OCI-M1 (cell line): ENCODE results near the gene KLHL35.

Experiments
- DNase-seq: peaks from one replicate; lab custom pipeline; 2025; lab: John Stamatoyannopoulos, UW

Gene KLHL35

DNA sequence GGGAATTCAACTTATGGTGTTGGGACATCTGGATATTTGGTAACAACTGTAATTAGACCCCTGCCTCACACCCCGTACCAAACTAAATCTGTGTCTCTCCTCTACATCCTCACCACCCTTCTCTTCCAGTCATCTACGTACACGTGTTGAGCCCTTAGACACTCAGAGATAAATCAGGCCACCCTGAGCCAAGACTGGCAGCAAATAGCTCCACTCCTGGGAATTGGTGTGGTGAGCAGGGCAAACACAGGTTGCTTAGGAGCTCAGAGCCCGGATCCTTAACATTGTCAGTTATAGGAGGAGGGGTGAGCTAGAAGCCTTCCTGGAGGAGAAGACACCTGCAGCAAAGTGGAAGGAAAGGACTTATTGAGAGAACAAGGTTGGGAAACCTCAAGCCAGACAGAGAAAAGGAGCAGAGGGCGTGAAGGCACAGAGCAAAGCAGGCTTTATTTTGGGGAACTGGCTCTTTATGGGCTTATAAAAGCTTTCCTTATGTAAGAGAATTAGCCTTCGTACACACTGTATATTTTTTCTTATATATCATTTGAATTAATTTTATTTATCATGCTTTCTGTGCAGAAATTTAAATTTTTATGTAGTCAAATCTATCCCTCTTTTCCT lies 36.9 kb upstream of the KLHL35 start:
- no peak for DNase-seq

GRCh38 chr11:75468534-75469340 lies 35.7 kb upstream of the KLHL35 start:
- DNase-seq, result peak; percentile 68

GRCh38 chr11:75467881-75468280 lies 34.9 kb upstream of the KLHL35 start:
- DNase-seq, result no peak

GRCh38 chr11:75467311-75467710 lies 34.3 kb upstream of the KLHL35 start:
- no peak for DNase-seq

DNA sequence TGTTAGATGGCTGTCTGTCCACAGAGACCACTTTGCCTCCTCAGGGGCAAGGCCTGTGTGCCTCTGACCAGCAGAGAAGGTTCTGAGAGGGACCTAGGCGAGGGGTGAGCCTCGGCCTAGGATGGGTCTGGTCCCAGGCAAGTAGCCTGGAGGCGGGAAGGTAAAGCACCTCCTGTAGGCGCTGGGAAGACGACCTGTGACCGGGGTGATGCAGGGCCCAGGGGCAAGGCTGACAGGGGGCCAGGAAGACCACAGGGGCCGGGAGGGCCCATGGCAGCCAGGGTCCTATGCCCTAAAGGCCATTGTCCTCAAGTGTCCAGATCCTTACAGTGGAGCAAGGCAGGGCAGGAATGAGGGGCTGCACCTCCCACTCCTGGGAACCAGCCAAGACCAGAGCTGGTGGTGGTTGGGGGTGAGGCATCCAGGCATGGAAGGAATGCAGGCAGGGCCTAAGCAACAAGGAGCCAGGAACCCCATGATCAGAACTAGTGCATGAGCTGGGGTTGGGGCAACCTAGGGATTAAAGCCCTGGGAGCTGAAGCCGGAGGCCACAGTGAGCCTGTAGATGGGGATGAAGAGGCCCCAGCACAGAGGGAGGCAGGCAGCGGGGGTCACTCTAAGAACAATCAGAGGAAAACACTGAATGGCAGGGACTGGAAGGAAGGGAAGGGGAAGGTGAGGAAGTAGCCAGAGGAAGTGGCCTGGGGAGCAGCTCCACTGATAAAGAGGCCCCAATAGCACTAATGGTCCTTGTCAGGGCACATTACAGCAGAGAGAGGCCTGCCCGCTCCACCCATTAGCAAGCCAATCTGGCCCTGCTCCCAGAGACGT lies 32.9 kb upstream of the KLHL35 start:
- no peak for DNase-seq

GRCh38 chr11:75463106-75463774 lies 30.2 kb upstream of the KLHL35 start:
- DNase-seq, result no peak

- DNase-seq, result no peak
Observed at GRCh38 chr11:75462117-75462653, 29.2 kb upstream of the KLHL35 start.

GRCh38 chr11:75461151-75461550 lies 28.1 kb upstream of the KLHL35 start:
- no peak for DNase-seq

- DNase-seq, result no peak
Observed at GRCh38 chr11:75456596-75457183, 23.7 kb upstream of the KLHL35 start.

DNA sequence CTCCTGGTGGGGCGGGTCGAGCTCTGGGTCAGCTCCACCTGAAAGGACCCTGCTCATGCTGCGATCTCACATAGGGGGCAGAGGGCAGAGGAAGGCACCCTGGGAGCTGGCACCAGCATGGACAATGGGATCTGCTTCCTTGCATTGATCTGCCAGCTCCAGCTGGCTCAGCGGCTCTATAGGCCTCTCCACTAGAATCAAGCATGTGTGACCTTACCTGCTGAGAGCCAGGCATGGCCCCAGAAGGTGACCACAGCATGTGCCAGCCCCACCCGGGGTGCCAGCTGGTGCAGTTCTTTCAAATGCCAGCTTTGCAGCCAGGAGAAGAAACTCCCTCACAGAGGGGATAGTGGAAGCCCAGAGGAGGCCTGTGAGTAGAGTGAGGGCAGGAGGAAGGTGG lies 22.0 kb upstream of the KLHL35 start:
- DNase-seq, result no peak

DNA sequence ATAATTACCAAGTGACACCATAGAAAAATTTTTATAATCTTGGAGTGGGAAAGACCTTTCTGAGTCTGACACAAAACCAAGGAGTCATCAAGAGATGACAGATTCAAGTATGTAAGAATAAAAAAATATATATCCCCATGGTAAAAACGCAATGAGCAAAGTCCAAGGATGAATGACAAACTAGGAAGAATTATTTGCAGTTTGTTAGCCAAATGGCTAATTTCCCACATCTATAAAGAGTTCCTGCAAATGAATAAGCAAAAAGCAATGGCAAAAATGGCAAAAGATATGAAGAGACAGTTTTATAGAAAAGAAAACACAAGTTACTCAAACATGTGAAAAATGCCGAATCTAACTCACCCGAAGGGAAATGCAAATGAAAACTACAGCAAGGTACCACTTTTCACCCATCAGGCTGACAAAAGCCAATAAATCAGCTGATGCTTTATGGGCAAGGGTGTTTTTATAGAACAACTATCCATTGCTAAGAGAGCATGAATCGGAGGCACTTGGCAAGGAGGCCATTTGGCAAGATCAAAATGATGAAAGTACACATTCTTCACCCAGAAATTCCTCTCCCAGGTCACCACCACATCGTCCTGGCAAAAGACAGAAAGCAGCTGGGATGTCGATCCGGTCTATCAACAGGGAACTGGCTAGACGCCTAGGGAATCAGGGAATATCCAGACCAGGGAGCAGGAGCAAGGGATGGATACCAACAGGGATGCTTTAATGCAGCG lies 21.1 kb upstream of the KLHL35 start:
- no peak for DNase-seq

DNA sequence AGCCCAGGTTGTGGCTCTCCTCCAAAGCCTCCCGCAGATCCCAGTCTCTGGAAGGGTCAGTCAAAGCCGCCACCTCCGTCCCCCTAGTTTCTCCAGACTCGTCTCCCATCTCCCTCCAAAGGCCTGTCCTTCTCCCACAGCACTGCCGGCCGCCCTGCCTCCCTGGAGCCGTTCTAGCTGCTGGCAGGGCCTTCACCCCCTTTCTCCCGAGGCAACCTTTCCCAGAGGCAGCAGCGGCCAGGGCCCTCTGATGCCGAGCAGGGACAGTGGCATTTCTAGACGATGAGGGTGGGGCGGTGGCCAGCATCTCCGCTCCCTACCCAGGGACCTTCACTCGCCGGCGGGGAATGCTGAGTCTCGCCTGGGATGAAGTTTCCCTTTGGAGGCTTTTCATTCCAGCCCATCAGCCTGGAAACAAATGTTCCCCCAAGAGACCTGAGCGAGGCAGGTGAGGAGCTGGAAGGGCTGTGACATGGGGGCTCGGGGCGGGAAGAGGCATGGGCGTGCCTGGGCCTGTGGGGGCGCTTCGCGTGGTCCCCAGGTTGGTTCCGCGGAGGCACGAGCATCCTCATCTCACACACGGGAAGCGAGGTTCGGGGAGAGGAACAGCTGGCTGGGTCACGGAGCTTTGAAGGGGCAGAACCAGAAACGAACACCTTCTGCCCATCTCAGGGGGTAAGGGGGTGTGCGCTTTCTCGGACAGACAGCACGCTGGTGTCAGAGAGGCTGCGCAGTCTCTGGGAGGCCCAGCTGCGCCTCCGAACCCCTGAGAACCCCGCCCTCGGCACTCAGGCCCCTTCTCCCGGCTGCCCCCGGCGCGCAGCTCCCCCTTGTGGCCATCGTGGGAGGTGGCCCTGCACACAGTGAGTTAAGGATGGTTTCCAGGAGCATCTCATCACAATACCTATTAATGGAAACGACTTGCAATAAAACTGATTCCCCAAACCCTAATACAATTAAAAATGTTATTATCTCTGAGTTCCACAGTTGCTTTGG lies 18.1 kb upstream of the KLHL35 start:
- DNase-seq, result peak; percentile 81

DNA sequence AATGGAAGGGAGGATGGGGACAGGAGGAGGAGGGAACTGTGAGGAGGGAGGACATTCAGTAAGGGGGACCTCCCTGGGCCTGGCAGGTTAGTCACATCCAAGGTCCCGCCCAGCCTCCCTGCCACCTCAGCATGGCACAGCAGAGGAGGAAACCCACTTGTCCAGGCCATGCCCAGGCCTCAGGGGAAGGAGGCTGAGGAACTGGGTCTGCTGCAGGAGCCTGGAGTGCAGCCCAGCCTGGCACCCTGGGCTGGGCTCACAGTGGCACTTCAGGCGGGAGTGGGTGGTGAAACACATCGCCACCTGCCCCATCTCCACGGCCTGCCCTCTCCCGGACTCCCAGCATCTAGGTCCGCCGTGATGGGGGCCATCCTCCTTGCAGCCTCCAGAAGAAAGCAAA lies 17.2 kb upstream of the KLHL35 start:
- DNase-seq, result no peak

GRCh38 chr11:75449776-75450175 lies 16.8 kb upstream of the KLHL35 start:
- no peak for DNase-seq

- DNase-seq, result no peak
Observed at GRCh38 chr11:75449271-75449670, 16.3 kb upstream of the KLHL35 start.

- no peak for DNase-seq
Observed at GRCh38 chr11:75447415-75447814, 14.4 kb upstream of the KLHL35 start.

DNA sequence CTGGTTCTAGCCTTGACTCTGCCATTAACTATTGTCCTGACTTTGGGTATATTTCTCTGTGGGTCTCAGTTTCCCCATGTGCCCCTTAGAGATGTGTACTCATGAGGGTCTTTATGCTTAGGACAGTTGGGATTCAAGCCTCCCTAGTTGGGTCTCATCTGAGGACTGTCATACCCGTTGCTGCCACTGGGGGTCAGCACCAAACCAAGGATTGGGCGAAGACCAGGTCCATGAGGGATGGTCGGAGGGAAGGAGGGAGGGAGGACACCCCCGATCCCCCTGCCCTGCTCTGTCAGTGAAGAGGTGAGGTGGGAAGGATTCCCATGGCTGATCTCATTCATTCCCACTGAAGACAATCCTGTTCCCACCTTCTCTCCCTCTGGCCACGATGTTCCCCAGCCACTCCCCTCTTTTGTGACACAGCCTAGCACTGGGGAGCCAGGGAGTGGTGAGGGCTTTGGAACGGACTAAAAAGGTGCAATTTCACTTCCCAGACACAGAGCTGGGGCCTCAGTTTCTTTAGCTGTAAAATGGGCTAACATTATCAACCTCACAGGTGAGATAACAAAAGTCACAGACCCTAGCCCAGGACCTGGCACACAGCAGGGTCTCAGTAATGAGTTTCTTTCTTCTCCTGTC lies 12.4 kb upstream of the KLHL35 start:
- DNase-seq, result peak; percentile 97

DNA sequence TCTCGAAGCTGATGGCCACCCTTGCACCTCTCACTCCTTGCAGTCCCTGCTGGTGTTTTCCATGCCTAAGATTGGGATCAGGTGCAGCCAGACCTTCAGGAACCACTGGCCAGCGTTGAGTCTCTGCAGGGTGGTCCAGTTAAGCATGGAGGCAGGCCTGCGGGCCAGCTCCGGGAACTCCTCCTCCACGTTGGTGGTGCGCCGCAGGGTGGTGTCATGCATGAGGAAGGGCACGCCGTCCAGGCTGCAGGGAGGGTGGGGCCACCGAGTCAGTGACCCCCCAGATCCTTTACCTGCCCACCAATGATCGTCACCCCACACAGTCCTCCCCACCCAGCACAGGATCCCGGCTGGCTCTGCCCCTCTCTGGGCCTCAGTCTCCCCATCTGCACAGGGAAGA lies 10.0 kb upstream of the KLHL35 start:
- DNase-seq, result no peak
